HG03097 (cell line): ENCODE measurements around the gene PRKG1.

Experiments
- ATAC-seq: cut with Tn5 transposase; IDR thresholded peaks from one replicate; pipeline ENCODE4 v1.9.1; 2021; ENCODE audit not compliant: unreplicated experiment, low FRiP score

The PRKG1 gene

GRCh38 chr10:51768886-51769465 lies 694.7 kb downstream of the PRKG1 start:
- ATAC-seq: no peak

GRCh38 chr10:51770709-51771108 lies 696.4 kb downstream of the PRKG1 start:
- no peak for ATAC-seq

GRCh38 chr10:51772387-51772786 lies 698.1 kb downstream of the PRKG1 start:
- no peak for ATAC-seq

- no peak for ATAC-seq
These were observed 699.4 kb downstream of the PRKG1 start for GRCh38 chr10:51773681-51774080.

GRCh38 chr10:51783941-51784340 lies 709.7 kb downstream of the PRKG1 start:
- no peak for ATAC-seq

- no peak for ATAC-seq
These were observed 711.9 kb downstream of the PRKG1 start for GRCh38 chr10:51786016-51786683.

GRCh38 chr10:51786684-51787035 lies 712.4 kb downstream of the PRKG1 start:
- ATAC-seq: no peak

GRCh38 chr10:51788273-51788672 lies 714.0 kb downstream of the PRKG1 start:
- no peak for ATAC-seq

- ATAC-seq: no peak
These were observed 714.8 kb downstream of the PRKG1 start for GRCh38 chr10:51789118-51789517.

- no peak for ATAC-seq
These were observed 715.6 kb downstream of the PRKG1 start for GRCh38 chr10:51789903-51790302.

GRCh38 chr10:51792678-51793077 lies 718.4 kb downstream of the PRKG1 start:
- no peak for ATAC-seq

- ATAC-seq: no peak
These were observed 725.8 kb downstream of the PRKG1 start for GRCh38 chr10:51800121-51800520.

- no peak for ATAC-seq
These were observed 726.6 kb downstream of the PRKG1 start for GRCh38 chr10:51800725-51801424.

- no peak for ATAC-seq
These were observed 727.7 kb downstream of the PRKG1 start for GRCh38 chr10:51802030-51802429.

GRCh38 chr10:51804866-51805265 lies 730.6 kb downstream of the PRKG1 start:
- ATAC-seq: no peak

- no peak for ATAC-seq
These were observed 732.0 kb downstream of the PRKG1 start for GRCh38 chr10:51806079-51806835.

GRCh38 chr10:51808187-51808586 lies 733.9 kb downstream of the PRKG1 start:
- ATAC-seq: no peak

- no peak for ATAC-seq
These were observed 741.4 kb downstream of the PRKG1 start for GRCh38 chr10:51815723-51816122.

GRCh38 chr10:51821045-51821444 lies 746.8 kb downstream of the PRKG1 start:
- ATAC-seq: no peak

GRCh38 chr10:51821745-51822144 lies 747.5 kb downstream of the PRKG1 start:
- no peak for ATAC-seq

GRCh38 chr10:51832652-51833383 lies 758.5 kb downstream of the PRKG1 start:
- peak; percentile 52 for ATAC-seq
